Stimulated activated CD4-positive, alpha-beta T cell treated with anti-CD3 and anti-CD28 coated beads, Interleukin-15, amount 100 ng/mL, for 1 hour (primary cell): ENCODE results near the gene UFSP2.

Experiments used
- DNase-seq, 2 donors: peaks; one replicate each; pipeline ENCODE4 v3.0.0-alpha.2; 2020; ENCODE audit warnings: low read depth in 1 of 2, low spot score in 1 of 2

Gene UFSP2

DNA sequence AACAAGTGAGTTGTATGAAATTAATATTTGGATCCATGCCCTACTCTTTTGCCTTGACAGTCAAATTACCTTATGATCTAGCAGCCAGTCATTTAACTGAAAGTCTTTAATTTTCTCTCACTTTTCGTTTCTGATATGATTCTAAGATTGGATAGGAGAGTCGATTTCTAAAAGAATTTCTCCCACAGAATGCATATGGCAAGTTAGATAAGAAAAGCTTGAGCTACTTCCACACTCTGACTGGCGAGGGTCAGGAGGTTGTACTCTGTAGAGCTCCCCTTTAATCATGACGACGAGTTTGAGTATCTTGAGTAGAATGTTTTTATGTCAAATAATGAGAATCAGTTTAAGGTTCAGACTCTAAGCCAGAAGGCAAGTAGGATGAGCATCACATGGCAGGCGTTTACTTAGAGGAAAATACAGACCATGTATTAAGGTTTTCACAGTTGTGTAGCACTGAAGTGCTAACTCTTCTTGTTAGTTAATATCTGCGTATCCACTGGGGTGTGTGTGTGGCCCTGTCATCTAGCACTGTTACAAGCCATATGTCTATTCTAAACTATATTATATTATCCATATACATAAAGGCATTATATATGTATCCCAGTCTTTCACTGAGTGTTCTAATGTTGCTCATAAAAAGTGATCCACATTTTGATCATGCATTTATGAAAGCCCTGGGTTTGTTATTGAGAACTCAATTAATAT, 67.9 kb downstream of the UFSP2 start:
- DNase-seq = no peak

- no peak for DNase-seq
Measured at GRCh38 chr4:185357211-185357610, 68.6 kb downstream of the UFSP2 start.

DNA sequence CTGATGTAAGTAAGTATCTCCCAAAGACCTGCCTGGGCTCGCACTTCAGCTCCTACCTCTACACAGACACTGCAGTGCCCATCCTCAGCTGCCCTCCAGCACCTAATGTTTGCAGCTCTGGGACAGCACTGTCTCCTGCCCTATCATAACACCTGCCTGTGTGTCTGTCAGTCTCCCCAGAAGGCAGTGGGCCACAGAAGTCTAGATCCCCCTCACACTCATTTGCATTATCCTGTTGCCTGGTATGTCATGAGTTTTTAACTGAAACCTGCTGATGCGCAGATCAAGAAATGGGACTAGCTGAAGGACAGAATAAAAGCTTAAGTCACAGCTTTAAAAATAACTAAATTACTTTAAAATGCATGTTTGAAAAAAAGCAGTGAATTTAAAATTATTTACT, 73.0 kb downstream of the UFSP2 start:
- no peak for DNase-seq

- no peak for DNase-seq
Measured at GRCh38 chr4:185352202-185352601, 73.6 kb downstream of the UFSP2 start.

DNA sequence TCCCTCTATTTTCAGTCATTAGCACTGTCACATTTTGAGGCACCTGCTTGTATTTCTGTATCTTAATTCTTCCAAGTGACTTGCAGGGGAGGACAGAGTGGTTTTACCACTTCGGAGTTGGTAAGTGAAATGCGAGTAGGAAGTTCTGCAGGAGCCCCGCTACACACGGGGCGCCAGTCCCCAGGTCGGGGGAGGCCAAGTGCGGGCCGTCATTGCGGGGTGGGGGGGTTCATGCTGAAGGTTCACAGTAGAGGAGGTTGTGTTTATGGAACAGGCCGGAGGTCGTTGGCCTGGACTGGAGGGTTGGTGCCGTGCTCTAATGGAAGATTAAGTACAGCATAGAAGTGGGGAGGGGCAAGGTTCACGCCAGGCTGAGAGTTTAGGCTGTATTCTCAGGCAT, 74.1 kb downstream of the UFSP2 start:
- no peak for DNase-seq
